ENCODE data around the gene SH2D3C. TPM values are rescaled to one million over a fixed set of nuclear protein-coding genes. Genes with fewer than 3 reads are reported as not detected.

Gene SH2D3C
- total and polyA plus RNA-seq, 9 of the 15 experiments (the other 6 are each of a cell fraction or from before 2014, with no cell fraction given) = 0.03 to 1.2 (median 0.22) TPM; not detected in 1

- no peaks in the 10 kb centered on the region for H3K79me2 ChIP-seq (ENCODE audit: control insufficient read depth, insufficient read depth, low read length)
- DNase-seq (ENCODE audit: extremely low read depth in 1 of 4, low spot score in 3 of 4) = no peak
- TF ChIP-seq POLR2A (conservative IDR thresholded peaks at IDR 0.05) = peak; percentile 37
- TF ChIP-seq CREB3L1 (IDR thresholded peaks at IDR 0.05; ENCODE audit: borderline replicate concordance, low read depth) = no peak
- TF ChIP-seq POLR2G (IDR thresholded peaks at IDR 0.05; ENCODE audit: low read depth, low read length) = peak; percentile 37; the same call in 1 of the 2 replicates
- CTCF ChIA-PET (ENCODE audit: low intra/inter-chr PET ratio) = interaction anchor here (1.2 kb wide), 1 partner anchor 11 kb away, joined by 3 read pairs; the partner anchor contains the start of gene CDK9
- no peak overlapping the region for H3K4me2 ChIP-seq (ENCODE audit: insufficient read depth, low read length)
- ATAC-seq = peak; percentile 4; the same call in 1 of the 3 replicates
- H2AFZ ChIP-seq (ENCODE audit: low read depth, low read length) = no peak overlapping the region
- no TSS peak for BruUV-seq (replicated peaks)
- in situ Hi-C loops (cut with MboI) = no loop called here
- H3K36me3 ChIP-seq (ENCODE audit: control insufficient read depth, insufficient read depth, low read length) = peaks cover 20% of the 10 kb centered on the region; the same call in 1 of the 3 replicates
- no peak overlapping the region for H3K4me3 ChIP-seq
- FAIRE-seq = no peak
- intact Hi-C loops (cut with micrococcal nuclease) = no loop called here
- peaks cover 2 to 14% of the 10 kb centered on the region in 2 experiments; a peak in 3 of 5 replicates for H3K4me1 ChIP-seq (replicated peaks in 1 of 2; ENCODE audit: control insufficient read depth in 2 of 2, insufficient read depth in 2 of 2, low read length in 2 of 2)
- H3K27me3 ChIP-seq (ENCODE audit: control insufficient read depth in 2 of 2, insufficient read depth in 2 of 2, low read length in 2 of 2) = no peaks in the 10 kb centered on the region
- H3K27ac ChIP-seq (ENCODE audit: extremely low read depth, low read depth, low read length) = no peak overlapping the region
- 71% methylated on average over 8 of the region's 8 CpGs for WGBS (ENCODE audit: insufficient coverage, low coverage, missing lambda C conversion rate)
- H4K20me1 ChIP-seq (replicated peaks; ENCODE audit: control insufficient read depth, insufficient read depth, low read length) = no peaks in the 10 kb centered on the region
- no peaks in the 10 kb centered on the region for H3K9me1 ChIP-seq (ENCODE audit: control insufficient read depth, insufficient read depth, low read length)
- POLR2A ChIA-PET = interaction anchor here (1.0 kb wide), 1 partner anchor 8 kb away, joined by 3 read pairs; no protein-coding TSS in a partner anchor
- no peak overlapping the region for H3K9ac ChIP-seq (ENCODE audit: insufficient read depth in 1 of 2, low read depth in 2 of 2, low read length in 2 of 2)
- no peaks in the 10 kb centered on the region for H3K9me3 ChIP-seq (replicated peaks; ENCODE audit: control insufficient read depth, insufficient read depth, low read depth, low read length)
Observed at GRCh38 chr9:127796225-127796813, 17.9 kb upstream of the SH2D3C start.

Measured in K562 (cell line).